ENCODE measurements around the gene NKPD1. TPM values are rescaled to one million over a fixed set of nuclear protein-coding genes. Genes with fewer than 3 reads are reported as not detected.

The NKPD1 gene
- total RNA-seq, 1 donor from 2014 or later: not detected

DNA sequence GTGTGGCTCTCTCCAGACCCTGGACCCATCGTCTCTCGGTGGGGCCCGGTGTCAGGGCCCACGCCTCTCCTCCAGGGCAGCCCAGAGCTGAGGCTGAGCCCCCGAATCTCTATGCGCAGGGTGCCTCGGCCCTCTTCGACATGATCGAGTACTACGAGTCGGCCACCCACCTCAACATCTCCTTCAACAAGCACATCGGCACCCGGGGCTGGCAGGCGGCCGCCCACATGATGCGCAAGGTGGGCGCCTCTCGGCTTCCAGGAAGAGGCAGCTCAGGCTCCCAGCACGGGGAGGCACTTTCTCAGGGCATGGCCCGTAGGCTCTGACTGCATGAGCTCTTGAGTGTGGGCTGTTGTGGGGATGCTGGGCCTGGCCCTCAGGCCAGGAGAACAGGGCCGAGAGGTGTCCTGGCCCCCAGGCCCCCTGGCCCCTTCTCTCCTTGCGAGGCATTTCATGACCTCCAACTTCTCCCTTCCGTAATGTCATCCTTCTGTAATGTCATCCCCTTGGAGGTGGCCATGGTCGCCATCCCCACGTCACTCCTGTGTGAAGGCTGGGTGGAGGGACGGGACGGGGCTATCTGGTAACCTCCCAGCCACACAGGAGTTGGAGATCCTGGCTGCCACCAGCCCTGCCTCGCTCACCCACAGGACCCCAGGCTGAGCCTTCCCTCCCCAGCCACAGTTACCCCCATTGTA is 19.4 kb downstream of the NKPD1 start:
- DNase-seq (ENCODE audit: low spot score) (no peak), ATAC-seq (no peak)

DNA sequence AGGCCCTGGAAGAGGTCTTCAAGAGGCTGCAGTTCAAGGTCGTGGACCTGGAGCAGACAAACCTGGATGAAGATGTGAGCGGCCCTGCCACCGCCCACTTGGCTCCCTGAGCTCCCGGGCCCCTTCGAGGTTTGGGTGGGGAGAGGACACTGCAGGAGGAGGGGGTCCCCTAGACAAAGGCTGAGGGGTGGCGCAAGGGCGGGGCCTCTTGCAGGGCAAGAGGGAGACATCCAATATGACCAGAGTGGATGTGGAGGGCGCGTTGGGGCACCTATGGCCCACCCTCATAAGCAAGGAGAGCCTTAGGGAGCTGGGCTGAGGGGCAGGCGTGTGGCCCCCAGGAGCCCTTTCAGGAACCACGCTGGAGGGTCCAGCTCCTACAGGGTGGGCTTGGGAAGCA is 20.2 kb downstream of the NKPD1 start:
- no peak for DNase-seq (ENCODE audit: low spot score)
- ATAC-seq: no peak

DNA sequence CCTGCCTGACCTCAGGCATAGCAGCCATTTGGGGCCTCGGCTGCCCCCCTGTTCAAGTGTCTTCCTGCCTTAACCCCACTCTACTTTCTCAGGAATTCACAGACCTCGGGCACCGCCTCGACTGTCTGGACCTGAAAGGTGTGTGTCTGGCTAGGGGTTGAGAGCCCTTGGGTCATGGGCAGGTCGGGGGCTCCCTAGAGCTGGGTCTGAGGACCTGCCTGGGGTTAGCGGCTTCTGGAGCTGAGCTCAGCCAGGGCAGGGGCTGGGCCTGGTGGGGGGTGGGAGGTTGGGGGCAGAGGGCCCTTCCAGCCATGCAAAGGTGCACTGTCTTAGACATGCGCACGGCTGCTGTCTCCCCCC is 20.7 kb downstream of the NKPD1 start:
- no peak for ATAC-seq

DNA sequence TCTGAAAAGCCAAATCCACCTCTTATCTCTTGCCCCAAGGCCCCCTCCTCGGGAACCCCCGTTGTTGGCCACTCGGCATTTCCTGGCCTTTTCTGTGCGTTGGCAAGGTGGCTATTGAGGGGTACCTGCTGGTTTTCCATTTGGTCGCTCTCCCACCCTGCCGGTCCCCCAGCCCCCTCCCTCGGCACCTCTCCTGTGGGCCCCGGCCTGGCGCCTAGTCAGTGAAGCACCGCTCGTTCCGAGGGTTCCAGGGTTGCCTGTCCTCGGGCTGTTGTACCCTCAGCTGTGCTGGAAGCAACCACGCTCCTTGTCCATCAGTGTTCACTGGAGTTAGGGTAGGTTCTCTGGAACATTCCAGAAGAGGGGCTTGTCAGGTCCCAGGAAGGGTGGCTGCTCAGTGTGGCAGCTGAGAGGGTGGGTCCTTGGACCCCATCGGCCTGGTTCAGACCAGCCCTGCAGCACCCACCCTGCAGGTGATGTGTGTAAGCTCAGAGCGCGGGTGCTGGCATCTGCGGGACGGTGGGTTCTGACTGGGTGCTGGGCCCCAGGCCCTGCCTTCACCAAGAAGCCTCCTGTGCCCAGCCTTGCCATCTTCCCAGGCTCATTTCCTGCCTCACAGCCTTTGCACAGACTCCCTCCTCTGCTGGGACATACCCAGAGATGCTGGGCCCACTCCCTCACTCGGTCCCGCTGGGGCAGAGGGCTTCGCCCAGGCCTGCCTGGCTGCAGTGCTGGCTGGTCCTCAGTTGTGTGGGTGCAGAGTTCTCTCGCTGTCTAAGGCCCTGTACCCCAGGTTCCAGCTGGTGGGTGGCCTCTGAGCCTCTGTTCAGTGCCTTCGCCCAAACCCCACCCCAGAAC is 21.3 kb downstream of the NKPD1 start:
- ATAC-seq (no peak), DNase-seq (ENCODE audit: low spot score) (no peak)

More for the DNA sequence above, 20.7 kb downstream of the NKPD1 start:
- no peak for DNase-seq (ENCODE audit: low spot score)

DNA sequence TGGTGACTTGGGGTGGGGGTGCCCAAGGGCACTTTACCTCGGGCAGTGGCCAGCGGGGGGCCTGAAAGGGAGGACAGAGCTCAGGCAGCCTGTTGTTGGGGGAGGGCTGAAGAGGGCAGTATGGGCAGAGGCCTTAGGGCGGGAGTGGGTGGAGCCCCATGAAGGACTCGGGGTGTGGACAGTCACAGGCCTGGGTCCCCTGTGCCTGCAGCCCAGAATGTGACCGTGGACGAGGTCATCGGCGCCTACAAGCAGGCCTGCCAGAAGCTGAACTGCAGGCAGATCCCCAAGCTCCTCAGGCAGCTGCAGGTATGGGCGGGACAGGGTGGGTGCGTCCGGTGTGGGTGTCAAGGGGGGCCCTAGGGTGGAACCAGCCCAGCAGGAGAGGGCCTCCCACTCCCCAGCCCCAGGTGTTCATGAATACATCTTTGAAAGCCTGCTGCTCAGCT is 22.5 kb downstream of the NKPD1 start:
- no peak for DNase-seq (ENCODE audit: low spot score)
- no peak for ATAC-seq

- ATAC-seq: no peak
- no peak for DNase-seq (ENCODE audit: low spot score)
These were observed 23.5 kb downstream of the NKPD1 start for GRCh38 chr19:45137179-45137761.

- DNase-seq (ENCODE audit: low spot score): no peak
These were observed 24.1 kb downstream of the NKPD1 start for GRCh38 chr19:45136507-45137178.

GRCh38 chr19:45135176-45135885 is 25.5 kb downstream of the NKPD1 start:
- DNase-seq (ENCODE audit: low spot score) (no peak), ATAC-seq (no peak)

More at GRCh38 chr19:45136507-45137178, 24.1 kb downstream of the NKPD1 start:
- ATAC-seq: no peak

GRCh38 chr19:45133661-45134060 is 27.1 kb downstream of the NKPD1 start:
- DNase-seq (ENCODE audit: low spot score): no peak
- ATAC-seq: no peak

GRCh38 chr19:45130888-45131615 is 29.7 kb downstream of the NKPD1 start:
- ATAC-seq (peak; percentile 73), DNase-seq (ENCODE audit: low spot score) (no peak)

- ATAC-seq (no peak), DNase-seq (ENCODE audit: low spot score) (no peak)
These were observed 30.5 kb downstream of the NKPD1 start for GRCh38 chr19:45130236-45130635.

DNA sequence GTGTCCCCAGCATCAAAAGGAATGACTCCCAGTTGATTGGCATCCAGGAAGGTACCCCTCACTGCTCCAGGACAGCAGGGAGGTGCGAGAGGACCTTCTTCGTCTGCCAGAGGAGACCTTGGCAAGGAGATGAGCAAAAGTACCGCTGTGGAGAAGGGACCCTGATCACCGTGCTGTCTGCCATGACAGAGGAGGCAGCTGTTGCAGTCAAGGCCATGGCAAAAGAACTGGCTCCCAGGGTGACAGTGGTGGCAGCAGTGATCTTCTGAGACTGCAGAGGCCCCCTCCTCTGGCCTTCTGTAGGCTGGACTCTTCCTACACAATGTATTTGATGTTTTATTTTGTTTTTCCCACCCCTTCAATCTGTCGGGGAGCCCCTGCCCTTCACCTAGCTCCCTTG is 32.0 kb downstream of the NKPD1 start:
- no peak for ATAC-seq
- DNase-seq (ENCODE audit: low spot score): no peak

GRCh38 chr19:45128146-45128545 is 32.6 kb downstream of the NKPD1 start:
- ATAC-seq: no peak
- DNase-seq (ENCODE audit: low spot score): no peak

- ATAC-seq: no peak
- DNase-seq (ENCODE audit: low spot score): no peak
These were observed 34.1 kb downstream of the NKPD1 start for GRCh38 chr19:45126654-45127053.

GRCh38 chr19:45125975-45126493 is 34.7 kb downstream of the NKPD1 start:
- DNase-seq (ENCODE audit: low spot score): peak; percentile 66
- peak; percentile 92 for ATAC-seq

- ATAC-seq (no peak), DNase-seq (ENCODE audit: low spot score) (no peak)
These were observed 35.4 kb downstream of the NKPD1 start for GRCh38 chr19:45125360-45125759.

DNA sequence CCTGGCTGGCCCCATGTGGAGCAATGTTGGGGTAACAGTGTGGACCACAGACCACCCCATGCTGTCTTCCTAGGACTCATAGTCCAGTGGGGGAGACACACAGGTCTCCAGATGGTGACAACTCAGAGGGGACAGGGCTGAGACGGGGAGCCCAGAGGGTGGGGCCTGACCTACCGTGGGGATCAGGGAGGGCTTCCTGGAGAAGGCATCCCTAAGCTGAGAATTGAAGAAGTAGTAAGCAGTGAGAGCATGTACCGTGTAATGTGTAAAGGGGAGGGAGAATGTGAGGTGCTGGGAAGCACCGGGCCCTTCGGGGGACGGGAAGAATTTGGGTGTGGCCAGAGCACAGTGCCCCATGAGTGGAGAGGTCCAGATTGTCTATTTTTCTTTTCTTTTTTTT is 36.8 kb downstream of the NKPD1 start:
- no peak for DNase-seq (ENCODE audit: low spot score)
- ATAC-seq: no peak

DNA sequence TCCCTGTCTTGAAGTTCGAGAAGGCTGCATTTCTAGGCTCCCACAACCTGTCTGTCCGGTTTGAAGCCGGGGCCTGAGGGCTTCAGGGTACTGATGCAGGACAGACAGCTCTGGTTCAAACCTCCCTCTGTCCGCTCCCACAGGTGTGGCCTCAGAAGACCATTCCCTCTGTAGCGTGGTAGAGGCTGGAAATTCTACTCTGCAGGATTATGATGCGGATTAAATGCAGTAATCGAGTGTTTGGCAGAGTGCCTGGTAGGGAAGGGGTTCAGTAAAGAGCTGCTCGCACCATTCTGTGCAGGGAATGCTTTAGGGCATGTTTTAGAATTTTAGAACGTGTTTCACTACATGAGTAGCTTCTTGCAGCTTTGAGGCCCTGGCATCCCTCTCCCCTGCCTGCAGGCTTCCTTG is 37.3 kb downstream of the NKPD1 start:
- DNase-seq (ENCODE audit: low spot score) (no peak), ATAC-seq (no peak)

- ATAC-seq (no peak), DNase-seq (ENCODE audit: low spot score) (no peak)
These were observed 38.0 kb downstream of the NKPD1 start for GRCh38 chr19:45122832-45123231.

Measured in left lobe of liver (tissue), 2 donors.